HG02623 (cell line): ENCODE results near the gene THYN1.
A peak's percentile ranks its signal among the peaks of the same experiment; 100 is the strongest.

Source experiments
- ATAC-seq: cut with Tn5 transposase; IDR thresholded peaks from one replicate; pipeline ENCODE4 v1.9.1; 2021; ENCODE audit warnings: moderate library complexity; ENCODE audit not compliant: unreplicated experiment

Gene THYN1

DNA sequence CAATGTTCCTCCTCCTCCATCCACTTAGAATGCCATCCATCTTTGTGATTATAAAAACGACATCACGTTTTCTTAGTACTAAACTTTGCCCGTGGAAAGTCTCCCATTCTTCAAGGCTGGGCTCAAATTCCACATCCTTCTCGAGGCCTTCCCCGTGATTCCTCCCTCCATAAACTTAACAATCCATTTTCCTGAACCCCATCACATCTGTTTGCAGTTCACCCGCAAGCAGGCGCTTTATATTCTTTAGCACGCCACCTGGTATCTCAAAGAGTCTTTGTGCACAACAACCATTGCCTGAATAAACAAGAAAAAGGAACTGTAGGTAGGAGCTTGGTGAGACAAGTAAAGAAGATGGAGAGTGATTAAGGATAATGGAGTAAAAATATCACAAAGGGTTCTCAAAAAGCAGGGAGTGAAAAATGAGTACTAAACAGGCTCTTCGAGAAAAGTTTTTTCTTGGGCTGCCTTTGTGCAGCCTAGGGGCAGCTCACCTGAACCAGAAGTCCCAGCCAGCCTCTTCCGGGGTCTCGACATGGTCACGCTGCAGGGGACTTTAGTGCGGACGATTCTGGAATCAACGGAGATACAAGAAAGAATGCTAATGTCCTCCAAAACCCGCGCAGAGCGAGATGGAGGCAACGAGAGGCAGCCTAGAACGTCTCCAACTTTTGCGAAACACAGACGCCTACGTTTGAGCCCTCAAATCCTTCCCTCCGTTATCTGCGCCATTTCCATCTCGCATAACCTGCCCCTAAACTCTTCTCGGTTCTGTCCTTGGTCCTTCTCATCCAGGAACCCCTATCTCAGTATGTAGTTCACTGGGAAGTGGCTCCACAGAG lies 585 bp downstream of the THYN1 start:
- peak; percentile 24 for ATAC-seq

DNA sequence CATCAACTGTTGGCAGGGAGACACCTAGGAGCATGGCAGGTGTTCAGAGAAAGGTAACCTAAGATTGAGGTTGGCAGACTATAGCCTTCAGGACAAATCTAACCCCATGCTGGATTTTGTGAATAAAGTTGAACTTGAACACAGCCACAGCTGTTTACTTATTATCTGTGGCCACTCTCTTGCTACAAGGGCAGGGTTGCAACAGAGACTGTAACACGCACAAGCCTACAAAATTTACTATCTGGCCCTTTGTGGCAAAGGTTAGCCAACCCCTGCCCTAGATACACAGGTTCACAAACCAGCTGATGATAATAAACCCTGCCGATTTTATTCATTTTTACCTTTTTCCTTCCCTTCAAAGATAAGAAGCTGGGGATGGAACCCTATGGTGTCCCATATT lies 2.5 kb downstream of the THYN1 start:
- ATAC-seq: no peak

DNA sequence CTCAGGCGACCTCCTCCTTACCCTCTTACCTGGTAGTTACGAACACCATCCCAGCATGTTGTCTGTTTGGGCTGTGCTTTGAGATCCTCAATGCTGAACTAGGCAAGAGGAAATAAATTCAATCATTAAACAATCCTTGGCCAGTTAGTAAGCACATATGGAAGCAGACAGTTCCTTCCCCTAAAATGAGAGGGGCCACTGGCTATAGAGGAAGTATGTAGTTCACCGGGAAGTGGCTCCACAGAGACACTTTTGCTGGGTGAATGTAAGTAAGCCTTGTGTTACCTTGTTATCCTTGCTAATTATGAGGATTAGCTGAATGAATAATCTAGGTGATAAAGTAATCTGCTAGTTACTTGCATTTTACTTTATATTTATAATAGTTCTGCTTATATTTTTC lies 2.9 kb downstream of the THYN1 start:
- no peak for ATAC-seq

DNA sequence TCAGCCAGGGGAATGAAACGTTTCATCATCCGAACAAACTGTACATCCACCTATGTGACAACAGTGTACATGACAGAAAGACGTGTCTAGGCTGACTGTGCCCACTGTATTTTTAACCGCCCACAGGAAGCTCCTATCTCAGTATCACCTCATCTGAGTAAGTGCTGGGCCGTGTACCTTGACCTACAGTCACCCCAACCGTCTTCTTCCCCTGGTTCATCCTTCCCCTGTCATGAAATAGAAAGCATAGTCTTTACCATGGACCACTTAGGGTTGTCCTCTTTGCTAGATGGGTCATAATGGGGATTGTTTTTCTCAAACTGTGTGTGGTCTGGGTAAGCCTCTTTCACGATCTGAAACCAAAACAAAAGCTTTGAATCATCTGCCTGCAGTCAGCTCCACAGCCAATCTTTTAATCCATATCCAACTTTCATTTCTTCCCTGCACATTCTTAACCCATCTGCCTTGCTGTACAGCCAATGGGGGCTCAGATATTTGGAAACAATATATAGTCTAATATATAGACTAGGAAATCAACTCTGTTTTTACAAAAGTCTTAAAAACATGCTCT lies 4.2 kb downstream of the THYN1 start:
- no peak for ATAC-seq

DNA sequence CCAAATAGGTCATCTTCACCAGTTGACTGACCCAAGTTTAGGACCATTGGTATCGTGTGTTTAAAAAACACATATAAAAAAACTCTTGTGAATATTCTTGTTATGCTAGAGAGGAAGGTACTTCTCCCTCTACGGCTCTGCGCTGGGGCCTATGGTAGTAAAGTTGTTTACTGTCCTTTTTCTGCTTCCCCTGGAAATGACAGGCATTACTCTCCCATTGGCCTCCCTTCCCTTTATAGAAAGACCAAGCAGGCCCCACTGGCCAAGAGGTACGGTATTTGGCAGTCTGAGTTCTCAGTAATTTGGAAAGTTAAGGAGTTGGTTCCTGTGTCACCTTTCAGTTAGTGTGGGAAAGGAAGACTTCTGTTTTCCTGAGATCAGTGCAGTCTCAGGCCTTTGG lies 6.5 kb downstream of the THYN1 start:
- no peak for ATAC-seq

DNA sequence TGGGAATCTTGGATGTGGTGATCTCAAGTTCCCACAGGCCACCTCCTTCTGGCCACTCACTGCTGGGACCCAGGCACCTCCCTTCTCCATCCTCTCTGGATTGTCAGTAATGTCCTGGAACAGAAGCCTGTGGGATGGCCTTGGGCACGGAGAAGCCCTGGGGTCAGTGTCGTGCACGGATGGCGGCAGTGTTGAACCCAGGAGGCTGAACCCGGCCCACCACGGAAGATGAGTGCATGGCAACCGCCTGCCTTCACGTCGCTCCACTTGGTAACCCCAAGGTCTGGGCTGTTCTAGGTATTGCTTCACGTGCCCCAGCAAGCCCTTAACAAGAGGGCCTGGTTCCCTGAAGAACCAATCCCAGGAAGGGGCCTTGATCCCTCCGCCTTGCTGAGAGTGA lies 7.1 kb downstream of the THYN1 start:
- ATAC-seq: no peak

DNA sequence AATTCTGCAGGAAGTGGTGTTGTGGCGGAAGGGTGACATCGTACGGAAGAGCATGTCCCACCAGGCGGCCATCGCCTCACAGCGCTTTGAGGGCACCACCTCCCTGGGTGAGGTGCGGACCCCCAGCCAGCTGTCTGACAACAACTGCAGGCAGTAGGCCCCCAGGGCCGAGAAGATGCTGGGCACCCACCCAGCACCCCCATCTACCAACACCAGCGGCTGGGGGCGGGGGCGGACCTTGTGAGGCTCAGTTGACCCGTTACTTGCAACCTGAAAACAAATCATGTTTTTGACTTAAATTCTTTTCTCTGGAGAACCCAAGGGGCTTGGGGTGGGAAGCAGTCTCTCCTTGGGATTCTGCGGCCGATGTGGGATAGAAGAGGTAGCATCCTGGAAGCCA lies 7.7 kb downstream of the THYN1 start:
- no peak for ATAC-seq

DNA sequence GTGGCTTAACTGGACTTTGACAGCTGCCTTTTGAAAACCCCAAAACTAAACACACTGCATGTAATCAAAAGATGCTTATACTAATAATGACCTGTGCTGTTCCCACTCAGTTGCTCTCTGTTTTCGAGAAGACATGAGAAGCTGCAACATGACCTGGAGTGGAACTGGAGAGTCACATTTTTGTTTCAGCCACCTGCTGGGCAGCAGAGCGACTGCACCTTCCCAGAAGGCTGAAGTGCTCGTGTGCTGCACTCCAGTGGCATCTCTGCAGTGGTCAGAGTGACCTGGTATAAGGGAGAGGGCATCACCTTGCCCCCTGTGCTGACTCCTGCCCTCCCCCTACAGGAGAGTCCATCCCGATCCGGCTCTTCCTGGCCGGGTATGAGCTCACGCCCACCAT lies 8.6 kb downstream of the THYN1 start:
- ATAC-seq: peak; percentile 68

DNA sequence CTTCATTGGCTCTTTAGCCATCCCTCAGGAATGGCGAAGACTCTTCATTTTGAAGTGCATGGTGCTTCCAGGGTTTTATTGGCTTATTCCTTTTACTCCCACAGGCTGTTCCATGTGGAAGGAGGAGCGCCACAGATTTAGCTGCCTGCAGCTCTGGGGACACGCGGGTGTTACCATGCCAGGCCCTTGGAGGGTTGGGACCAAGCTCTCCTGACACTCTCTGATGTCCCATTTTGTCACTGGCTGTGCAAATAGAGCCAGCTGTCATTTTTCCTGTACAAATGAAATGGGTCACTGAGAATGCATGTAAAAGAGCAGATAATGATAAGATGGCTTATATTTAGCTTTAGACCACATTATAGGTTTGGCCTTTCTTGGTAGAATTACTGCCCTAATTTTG lies 9.2 kb downstream of the THYN1 start:
- no peak for ATAC-seq

DNA sequence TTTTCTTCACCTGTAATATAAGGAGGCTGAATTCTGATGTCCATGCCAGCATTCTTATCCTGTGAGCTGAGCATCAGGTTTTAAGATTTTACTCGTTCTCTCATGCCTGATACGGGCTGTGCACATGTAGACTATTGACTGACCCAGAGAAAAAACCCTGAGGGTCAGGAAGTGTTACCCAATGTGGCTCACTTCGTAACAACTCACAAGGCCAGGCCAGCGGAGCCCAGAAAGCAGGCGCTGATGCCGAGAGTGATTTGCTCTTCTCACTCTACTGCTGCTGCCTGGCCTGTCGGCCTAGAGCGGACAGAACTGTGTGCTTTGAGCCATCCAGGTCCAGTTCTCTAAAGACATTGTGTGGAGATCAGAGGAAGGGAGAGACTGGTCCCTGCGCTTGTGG lies 10.8 kb downstream of the THYN1 start:
- ATAC-seq: no peak

DNA sequence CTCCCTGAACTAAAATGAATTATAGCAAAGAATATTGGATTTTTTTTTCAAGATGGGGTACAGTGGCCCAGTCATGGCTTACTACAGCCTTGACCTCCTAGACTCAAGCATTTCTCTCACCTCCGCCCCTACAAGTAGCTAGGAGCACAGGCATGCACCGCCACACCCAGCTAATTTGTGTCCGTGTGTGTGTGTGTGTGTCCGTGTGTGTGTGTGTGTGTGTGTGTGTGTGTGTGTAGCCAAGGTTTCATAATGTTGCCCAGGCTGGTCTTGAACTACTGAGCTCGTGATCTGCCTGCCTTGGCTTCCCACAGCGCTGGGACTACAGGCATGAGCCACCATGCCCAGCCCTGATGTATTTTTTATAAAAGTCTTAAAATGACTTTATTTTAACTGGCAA lies 12.6 kb downstream of the THYN1 start:
- ATAC-seq: no peak

DNA sequence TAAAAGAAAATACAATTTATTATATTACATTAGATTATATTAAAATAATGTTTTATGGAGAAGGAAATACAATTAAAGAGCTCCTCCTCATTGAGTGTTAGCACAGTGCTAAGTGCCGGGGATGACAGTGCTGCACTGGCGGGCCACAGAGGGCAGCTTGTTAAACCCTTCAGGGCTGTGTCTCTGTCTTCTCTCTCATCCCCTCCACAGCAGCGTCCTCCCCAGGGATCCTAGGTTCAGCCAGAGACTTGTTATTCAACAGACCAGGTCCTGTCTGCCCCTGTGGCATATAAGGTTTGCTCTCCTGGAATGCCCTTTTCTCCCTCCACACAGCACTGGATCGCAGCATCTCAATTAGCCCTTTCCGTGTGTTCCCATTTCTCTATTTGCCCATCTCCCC lies 14.2 kb downstream of the THYN1 start:
- no peak for ATAC-seq

DNA sequence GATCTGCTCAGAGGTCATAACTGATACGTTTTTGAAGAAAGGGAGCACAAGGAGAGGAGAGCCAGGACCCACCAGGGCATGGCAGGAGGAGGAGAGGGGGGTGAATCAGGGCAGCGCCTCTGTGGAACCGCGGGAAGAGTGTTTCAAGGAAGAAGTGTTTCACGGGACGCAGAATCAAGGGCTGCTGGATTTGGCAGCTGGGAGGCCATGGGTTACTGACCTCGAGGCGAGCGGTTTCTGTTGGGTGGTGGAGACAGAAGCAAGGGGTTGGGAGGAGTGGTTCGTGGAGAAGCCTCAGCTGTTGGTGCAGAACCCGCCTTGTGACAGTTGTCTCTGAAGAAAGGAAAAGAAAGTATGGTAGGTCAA lies 15.6 kb downstream of the THYN1 start:
- ATAC-seq: no peak

DNA sequence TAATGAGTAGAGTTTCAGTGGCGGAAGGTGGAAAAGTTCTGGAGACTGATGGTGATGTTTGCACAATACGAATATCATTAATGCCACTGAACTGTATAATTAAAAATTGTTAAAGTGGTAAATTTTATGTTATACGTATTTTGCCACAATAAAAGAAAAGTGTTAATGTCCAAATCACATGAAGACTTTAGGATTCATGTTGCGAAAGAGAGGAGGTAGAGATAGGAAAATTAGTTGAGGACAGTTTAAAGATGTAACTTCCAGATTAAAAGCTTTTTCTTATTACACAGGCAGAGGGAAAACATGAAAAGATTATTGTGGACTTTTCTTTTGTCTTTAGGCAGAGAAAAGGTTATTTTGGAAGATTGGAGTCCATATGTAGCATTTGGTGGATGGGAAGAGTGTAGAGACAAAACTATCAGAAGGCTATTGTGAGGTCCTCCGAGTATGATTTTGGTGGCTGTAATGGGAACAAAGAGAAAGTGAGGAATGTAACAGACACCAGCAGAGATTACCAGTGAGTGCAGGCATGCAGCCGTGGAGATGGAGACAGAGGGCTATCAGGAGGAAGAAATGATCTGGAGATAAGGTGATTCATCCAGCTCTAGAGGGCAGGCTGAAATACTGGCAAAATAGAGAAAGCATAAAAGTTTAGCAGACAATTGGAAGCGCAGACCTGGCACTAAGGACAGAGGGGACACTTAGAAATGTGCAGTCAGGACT lies 16.2 kb downstream of the THYN1 start:
- ATAC-seq: no peak

DNA sequence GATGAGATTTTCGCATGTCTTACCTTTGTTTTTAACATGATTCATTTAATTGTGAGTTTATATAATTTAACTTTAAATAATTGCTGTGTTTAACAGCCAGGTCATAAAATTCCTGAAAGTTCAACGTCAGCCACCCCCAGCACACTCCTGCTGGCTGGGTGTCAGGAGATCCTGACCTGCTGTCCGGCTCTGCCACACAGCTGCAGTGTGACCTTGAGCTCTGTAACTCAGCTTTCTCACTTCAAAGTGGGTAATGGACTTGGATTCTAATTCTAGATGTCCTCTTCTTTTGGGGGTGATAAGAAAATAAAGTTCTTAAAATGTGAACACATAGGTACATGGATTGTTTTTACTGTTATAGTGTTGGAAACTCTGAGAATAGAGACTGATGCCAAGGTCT lies 17.8 kb downstream of the THYN1 start:
- no peak for ATAC-seq

DNA sequence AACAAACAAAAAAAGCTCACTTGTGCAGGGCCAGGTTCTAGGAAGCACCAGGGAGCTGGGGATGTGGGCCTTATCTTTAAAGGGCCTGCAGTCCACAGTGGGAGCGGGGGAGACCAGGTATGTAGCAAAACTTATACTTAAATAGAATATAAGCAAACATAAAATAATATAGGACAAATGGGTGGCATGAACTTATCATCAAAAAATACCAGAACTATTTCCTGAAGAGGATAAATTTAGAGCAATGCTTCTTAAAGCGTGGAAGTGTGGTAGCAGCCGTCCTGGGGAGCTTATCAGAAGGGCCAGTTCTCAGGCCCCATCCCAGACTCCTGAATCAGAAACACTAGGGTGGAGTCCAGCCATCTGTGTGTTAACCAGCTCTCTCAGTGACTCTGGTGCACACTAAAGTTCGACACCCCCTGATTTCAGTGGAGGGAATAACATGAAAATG lies 19.4 kb downstream of the THYN1 start:
- no peak for ATAC-seq

DNA sequence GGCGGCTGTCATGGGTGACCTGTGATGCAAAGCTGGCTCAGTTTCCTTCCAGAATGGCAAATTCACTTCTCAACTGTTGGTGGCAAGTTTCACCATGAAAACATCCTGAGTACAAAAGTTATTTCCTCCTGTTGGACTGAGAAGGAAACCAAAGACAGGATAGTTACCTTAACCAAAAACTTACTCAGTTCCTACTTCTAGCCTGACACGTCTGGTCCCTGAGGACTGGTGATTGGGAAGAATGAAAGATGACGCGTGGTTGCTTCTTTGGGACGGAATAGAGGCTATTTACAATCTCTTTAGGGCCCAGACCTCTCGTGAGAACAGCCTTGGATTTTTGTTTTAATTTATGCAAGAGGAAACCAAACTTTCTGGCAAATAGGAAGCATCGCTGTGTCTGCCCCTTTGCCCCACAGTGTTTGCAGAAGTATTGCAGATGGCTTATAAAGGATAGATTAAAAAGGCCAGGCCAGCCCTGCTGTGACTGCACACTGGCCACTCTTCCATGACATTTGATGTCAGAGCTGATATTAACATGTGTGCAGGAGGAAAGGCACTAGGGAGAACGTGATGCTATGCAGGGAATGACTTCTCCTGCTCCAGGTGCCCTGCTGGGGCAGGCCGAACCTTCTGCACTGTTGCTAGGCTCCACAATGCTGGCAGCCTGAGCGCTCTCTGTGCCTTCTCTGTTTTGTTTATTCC lies 21.0 kb downstream of the THYN1 start:
- ATAC-seq: no peak

DNA sequence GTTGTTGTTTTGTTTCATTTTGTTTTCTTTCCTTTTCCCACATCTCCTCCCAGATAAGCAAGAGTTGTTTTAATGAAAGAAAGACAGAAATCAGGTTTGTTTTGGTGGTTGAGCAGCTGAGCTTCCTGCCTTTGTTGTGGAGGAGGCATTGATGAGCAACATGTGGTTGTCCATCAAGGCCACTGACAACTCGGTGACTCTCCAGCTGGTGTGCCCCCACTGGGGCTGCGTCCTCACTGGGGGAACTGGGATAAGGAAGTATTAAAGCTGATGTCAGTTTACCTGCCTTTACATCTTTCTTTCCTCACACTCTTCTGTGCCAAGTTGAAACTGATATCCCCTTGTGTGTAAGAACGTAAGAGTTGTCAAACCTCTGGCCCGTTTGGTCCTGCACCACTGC lies 22.8 kb downstream of the THYN1 start:
- ATAC-seq: no peak

DNA sequence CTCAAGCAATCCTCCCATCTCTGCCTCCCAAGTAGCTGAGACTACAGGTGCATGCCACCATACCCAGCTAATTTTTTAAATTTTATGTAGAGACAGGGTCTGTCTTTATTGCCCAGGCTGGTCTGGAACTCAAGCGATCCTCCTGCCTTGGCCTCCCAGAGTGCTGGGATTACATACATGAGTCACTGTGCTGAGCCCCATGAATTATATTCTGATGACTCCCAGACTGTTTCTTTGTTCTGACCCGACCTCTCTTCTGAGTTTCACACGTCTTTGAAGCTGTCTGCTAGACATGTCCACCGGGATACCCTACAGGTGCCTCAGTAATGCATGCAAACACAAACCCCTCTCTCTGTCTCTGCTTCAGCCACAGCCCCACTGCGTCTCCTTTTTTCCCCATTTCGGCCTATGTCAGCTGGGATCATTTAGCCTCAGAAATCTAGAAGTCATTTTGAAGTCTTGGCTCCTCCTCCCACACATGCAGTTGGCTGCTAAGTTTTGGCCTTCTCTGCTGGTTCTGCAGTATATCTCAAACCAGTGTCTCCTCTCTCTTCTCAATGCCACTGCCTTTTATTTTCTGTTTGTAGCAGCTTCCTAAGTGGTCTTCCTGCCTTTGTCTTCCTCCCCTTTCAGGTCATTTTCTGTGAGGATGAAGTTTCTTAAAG lies 23.9 kb downstream of the THYN1 start:
- no peak for ATAC-seq

DNA sequence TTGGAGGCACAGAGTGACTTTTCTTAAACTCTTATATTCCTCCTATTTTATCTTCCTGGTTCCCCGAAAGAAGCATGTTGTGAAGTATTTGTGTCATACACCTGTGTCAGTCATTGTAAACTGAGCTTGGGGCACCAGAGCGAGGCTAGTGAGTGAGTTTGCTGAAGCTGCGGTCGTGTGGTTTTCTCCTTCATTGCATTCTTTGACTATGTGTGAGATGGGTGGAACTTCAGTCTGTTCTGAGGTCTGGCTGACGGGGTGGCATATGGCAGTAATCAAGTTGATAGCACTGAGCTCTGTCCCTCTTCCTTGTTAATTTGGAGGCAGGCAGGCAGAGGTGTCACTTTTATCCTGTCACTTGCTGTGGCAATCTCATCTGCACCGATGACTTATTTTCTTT lies 24.5 kb downstream of the THYN1 start:
- ATAC-seq: peak; percentile 59

DNA sequence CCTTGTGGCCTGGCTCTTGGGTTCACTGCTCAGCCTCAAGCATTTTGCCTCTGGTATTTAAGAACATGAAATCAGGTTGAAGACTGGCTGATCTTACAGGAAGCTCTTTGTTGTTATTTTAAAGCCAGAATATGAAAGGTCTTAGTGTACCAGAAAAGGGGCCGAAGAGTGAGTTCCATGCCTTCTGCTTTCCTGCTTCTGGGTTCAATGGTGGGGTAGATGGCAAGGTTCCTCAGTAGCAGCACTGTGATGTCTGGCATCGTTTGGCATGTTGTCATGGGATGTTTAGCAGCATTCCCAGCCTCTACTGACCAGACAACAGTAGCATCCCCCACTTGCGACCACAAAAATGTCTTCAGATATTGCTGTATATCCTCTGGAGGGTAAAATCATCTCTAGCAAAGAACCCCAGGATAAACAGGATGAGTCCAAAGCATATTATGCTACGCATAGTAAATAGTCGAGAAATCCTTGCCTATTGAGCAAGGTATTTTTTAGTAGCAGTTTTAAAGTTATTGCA lies 26.3 kb downstream of the THYN1 start:
- no peak for ATAC-seq
